Ramos (cell line): ENCODE measurements around the gene BCL7B.
"Not testable (repeated sequence)": the region's sequence is repeated elsewhere in the genome, so short reads cannot be mapped to it uniquely, and the experiment has no call there.

ENCODE experiments used
- in situ Hi-C: fragments of 300-500 bp; cut with MboI; formaldehyde crosslinking; loops from one replicate; pipeline ENCODE4 v1.14.3; 2022; ENCODE audit warnings: low sequenced_read_pairs; ENCODE audit not compliant: unreplicated experiment

The BCL7B gene

DNA sequence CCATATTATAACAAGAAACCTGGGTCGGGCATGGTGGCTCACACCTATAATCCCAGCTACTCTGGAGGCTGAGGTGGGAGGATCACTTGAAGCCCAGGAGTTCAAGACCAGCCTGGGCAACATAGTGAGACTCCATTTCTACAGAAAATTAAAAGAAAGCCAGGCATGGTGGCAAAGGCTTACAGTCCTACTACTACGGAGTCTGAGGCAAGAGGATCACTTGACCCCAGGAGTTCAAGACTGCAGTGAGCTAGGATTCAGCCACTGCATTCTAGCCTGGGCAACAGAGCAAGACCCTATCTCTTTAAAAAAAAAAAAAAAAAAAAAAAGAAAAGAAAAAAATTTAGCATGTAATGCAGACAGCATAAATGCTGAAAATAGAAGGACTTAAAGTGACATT lies 19.0 kb downstream of the BCL7B start:
- in situ Hi-C loops = not testable (repeated sequence)

DNA sequence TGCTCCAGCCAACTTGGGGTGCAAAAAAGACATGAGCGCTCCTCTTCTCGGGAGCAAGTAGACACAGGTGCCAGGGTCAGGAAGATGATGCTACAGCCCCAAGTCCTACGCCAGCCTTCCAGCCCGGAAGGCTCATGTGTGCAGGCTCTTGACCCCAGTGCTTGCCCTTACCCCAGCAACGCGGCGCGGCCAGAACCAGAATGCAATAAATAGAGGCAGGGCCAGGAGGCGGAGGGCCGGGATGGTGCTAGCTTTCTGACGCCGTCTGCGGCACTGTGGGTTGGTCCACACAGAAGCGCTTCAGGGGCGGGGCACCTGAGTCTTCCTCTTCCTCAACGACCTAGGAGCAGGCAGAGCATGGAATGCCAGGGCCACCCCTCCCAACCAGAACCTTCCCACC lies 20.4 kb downstream of the BCL7B start:
- in situ Hi-C loops = no loop called here

DNA sequence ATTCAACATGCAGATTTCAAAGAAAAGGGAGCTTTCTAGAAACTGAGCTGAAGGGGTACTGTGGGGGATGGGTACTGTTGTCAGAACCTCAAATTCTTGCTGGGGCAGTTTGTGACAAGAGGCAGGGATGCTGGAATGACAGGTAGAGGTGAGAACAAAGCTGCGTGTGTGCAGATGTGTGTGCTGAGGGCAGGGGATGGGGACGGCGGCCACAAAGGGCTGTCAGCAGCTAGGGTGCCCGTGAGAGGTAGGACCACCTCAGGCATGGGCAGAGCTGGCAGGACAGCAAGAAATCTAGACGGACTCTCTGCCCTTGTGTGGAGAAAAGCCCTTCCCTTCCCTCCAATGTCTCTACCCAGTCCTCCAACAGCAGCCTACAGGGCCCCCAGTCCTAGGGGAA lies 21.0 kb downstream of the BCL7B start:
- in situ Hi-C loops = no loop called here

DNA sequence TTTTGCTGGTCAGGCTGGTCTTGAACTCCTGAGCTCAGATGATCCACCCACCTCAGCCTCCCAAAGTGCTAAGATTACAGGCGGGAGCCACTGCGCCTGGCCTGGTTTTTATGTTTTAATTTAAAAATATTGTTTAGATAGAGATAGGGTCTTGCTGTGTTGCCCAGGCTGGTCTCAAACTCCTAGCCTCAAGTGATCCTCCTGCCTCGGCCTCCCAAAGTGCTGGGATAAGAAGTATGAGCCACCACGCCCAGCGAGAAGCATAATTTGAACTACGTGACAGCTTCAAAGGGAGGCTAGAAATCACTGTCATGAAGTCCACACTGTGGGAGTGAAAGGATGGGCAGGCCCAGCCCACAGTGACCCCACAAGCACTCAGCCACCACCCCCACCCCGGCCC lies 21.6 kb downstream of the BCL7B start:
- in situ Hi-C loops = not testable (repeated sequence)

DNA sequence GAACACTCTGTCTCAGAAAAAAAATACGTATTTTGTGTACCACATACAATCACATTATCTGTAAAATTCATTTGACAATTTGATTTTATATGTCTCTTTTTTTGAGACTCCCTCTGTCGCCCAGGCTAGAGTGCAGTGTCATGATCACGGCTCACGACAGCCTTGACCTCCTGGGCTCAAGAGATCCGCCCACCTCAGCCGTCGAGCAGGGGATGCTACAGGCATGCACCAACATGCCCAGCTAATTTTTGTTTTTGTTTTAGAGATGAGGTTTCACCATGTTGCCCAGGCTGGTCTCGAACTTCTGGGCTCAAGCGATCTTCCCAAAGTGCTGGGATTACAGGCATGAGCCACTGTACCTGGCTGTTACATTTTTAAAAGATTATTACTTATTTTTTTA lies 23.7 kb downstream of the BCL7B start:
- in situ Hi-C loops = no loop called here

DNA sequence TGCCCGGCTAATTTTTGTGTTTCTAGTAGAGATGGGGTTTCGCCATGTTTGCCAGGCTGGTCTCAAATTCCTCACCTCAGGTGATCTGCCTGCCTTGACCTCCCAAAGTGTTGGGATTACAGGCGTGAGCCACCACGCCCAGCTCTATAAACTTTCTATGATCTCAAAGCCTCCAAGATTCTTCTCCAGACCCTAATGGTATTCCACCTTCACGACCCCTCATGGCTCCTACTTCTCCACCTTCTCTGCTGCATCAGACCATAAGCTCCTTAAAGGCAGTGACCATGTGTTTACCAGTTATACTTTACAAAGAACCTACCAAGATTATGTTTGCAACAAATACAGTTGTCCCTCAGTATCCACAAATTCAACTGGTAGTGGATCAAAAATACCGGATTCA lies 25.3 kb downstream of the BCL7B start:
- in situ Hi-C loops = no loop called here

DNA sequence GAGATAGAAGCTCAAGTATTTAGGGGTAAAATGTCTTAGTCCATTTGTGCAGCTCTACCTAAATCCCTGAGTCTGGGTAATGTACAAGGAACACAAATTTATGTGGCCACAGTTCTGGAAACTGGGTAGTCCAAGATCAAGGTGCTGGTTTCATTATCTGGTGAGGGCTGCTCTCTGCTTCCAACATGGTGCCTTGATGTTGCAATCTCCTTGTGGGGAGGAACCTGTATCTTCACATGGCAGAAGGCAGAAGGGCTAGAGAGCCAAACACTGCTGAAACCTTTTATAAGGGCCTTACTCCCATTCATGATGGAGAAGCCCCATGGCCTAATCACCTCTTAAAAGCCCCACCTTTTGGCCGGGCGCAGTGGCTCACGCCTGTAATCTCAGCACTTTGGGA lies 26.7 kb downstream of the BCL7B start:
- in situ Hi-C loops = no loop called here

DNA sequence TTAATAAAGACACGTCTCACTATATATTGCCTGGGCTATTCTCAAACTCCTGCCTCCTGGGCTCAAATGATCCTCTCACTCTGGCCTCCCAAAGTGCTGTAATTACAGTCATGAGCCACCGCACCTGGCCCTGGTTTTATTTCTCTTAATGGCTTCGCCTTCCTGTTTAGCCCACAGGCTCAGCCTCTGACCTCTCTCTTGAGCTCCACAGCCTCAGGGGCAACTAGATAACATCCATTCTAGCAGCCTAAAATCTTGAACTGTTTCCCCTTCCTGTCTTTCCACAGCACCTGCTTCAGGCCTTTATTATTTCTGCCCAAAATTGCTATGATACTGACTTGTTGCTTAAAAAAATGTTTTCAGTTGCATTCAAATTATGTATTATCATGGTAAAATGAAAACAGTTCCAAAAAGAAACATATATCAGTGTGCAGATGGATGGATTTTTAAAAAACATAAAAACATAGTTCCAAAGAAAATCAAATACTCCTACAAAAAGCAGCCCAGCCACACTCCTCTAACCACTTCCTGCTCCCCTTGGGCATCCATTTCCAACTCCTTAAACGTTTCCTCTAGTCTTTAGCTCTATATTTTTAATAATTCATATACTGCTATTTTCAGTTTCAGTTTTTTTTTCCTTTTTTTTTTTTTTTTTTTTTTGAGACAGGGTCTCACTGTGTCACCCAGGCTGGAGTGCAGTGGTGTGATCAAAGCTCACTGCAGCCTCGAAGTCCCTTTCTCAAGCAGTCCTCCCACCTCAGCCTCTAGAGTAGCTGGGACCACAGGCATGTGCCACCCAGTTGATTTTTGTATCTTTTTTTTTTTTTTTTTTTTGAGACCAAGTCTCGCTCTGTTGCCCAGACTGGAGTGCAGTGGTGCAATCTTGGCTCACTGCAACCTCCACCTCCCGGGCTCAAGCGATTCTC lies 30.3 kb downstream of the BCL7B start:
- in situ Hi-C loops = no loop called here

DNA sequence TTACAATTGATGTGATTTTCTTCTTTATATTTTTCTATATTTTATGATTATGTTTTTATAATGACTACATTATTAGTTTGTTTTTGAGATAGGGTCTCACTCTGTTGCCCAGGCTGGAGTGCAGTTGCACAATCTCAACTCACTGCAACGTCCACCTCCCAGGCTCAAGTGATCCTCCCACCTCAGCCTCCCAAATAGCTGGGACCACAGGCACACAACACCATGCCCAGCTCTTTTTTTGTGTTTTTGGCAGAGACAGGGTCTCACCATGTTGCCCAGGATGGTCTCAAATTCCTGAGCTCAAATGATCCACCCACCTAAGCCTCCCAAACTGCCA lies 31.4 kb downstream of the BCL7B start:
- in situ Hi-C loops = not testable (repeated sequence)

DNA sequence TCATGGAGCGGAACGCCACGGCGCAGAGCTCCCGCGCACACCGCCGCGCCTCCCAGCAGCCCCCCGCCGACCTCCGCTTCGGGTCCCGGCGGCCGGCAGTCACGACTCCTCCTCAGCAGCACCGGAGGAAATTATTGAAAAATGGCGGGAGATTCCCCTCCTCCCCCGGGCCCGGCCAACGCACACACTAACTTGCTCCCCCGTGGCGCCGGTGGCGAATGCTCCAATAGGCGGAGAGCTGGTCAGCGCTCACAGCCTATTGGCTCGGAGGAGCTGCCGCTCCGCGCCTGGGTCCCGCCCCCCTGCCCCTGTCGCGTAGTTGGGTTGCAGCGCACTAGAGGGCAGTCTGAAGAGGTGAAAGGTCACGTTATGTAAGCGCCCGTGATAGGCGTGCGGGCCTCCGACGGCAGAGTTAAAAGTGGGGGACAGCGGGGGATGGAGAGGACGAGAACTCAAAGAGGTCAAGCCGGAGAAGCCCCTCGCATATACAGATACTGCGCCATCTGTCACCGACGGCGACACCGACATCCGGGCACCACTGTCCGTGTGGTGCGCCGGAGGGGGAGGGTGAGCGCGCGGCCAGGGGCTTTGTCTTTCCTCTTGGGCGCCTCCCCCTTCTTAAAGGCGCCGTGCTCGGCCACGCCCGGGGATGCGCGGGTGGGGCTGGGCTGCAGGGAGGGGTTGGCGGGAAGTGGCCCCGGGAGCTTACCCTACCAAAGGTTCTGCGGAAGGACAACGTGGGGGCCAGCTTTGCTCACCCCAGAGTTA lies 35.2 kb downstream of the BCL7B start, which contains the start of gene BAZ1B:
Gene BAZ1B (minus strand): TSS at position 189 of the 768 bp plus-strand sequence. CDS start 360 bp downstream, outside the sequence.
- in situ Hi-C loops = no loop called here

DNA sequence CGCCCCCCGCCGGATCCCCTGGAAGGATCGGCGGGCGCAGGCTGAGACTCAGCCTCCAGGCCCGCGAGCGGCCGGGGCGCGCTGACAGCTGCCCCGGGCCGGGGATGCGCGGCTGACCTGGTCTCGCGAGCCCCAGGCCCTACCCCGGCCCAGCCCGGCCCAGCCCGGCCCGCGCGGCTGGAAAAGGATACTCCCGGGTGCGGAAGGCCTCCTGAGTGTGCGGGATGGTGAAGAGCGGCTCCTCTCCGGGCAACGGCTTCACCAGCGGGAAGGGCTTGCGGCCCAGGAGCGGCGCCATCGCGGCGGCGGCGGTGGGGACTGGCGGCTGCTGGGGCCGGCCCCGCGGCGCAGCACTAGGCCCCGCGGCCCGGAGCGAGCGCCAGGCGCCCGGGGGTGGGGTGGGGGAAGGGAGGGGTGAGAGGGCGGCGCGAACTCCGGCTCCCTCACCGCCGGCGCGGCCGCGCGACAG lies 35.8 kb downstream of the BCL7B start:
- in situ Hi-C loops = no loop called here

DNA sequence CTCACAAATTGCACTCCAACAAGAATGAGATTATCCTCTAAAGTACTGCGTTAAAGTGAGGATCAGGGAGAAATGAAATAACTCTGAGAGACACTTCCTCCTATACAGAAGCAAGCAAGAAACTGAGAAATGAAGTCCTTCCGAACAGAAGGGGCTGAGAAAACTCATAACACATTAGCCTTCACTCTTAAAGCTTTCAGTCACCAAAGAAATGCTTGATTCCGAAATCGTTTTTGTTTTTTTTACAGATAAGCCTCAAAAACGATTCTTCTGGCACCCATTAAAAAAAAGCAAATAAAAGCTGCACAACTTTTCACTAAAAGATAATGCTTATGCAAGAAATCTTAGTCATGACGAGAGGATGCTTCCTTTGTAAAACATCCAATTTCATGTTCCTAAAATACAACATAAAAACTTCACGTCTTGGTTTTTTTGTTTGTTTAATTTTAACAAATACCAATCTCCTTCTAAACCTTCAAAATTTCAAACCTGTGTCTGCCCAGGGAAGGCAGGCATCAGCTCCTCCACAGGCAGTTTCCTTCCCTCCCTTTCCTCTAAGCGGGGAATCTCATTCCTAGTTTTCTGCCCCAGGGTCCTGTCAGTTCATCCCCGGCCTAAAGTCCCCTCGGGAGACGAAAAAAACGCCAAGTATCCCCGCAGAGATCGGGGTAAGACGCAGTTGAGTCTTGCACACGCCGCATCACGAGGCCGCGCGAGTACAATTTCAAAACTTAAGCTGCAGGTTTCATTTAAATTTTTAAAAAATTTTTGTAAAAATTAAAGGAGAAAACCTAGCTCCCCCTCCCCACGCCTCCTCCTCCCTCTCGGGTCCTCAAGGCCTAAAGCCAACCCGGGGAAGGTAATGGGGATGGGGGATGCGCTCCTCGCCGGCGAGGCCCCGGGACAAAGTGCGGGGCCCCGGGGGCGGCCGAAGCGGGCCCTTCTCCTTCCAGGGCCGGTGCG lies 36.5 kb downstream of the BCL7B start:
- in situ Hi-C loops = no loop called here

DNA sequence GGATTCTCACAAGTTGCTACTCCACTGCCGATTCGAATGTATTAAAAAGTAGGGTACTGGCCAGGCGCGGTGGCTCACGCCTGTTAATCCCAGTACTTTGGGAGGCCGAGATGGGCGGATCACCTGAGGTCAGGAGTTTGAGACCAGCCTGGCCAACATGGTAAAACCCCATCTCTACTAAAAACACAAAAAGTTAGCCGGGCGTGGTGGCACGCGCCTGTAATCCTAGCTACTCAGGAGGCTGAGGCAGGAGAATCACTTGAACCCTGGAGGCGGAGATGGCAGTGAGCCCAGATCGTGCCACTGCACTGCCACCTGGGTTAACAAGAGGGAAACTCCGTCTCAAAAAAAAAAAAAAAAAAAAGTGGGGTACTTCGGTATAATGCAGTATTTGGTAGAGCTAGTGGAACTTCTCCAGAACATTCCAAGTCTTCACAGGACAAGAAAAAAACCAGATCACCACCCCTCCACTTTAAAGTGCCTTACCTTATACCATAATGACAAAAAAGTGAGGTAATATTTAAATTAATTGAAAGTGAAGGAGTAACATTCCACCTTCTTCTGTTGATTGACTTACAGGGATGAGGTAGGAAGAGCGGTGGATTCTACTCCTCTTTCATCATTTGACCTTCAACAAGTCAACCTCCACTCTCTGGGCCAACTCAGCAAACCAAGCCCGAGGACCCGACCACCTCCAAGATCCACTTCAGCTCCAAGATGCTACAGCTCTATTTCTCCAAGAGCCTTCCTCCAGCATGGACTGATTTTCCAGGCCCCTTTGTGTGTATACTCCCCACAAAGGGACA lies 37.4 kb downstream of the BCL7B start:
- in situ Hi-C loops = no loop called here

DNA sequence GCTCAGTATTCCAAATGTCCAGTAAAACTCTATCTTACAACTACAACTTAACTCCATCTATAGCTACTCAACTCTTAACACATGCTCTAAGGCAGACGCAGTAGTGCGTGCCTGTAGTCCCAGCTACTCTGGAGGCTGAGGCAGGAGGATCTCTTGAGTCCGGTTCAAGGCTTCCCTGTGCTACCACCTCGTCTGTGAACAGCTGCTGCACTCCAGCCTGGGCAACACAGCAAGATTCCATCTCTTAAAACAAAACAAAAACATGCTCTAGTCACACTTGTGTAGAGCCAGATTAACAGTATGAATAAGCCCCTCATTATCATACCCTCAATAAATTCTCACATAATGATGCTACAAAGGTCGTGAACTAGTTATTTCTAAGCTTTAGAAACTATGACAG lies 39.0 kb downstream of the BCL7B start:
- in situ Hi-C loops = no loop called here

DNA sequence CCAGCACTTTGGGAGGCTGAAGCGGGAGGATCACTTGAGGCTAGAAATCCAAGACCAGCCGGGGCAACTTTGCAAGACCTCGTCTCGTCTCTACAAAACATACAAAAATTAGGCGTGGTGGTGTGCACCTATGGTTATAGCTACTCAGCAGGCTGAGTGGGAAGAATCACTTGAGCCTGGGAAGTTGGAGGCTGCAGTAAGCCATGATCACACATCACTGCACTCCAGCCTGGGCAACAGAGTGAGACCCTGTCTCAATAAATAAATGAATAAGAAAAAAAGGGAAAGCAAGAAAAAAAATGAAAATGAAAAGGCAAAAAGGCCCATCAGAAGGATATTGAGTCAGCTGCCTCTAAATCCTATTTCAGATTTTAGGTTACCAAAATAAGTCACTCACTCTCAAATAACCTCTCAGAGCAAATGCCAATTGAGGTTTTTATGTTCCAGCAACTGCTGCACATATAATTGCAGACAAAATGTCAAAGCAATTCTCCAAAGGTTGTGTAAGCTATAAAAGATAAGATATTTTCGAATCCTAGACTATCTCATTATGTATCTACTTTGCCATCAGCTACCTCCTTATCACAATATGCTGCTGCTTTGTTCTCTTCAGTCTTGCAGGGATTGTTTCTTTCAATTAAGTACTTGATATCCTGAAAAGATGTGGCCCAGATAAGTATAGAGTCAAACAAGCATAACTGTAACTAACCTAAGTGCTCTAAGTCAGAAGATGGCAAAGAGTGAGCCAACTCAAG lies 40.1 kb downstream of the BCL7B start:
- in situ Hi-C loops = no loop called here

DNA sequence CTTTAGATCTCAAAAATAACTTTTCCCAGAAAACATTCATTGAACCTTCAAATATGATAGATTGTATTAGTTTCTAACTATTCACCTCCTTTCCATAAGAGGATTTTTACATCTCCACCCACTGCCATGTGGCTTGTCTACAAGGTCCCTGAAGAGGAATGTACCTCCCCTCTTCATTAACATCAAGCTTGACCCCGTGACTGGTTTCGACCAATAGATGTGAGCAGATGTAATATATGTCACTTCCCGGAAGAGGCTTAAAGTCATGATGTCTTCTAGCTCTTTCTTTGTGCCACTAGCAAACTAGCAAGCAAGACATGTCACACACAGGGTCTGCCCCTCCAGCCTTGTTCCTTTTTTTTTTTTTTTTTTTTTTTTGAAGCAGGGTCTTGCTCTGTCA lies 42.3 kb downstream of the BCL7B start:
- in situ Hi-C loops = no loop called here

DNA sequence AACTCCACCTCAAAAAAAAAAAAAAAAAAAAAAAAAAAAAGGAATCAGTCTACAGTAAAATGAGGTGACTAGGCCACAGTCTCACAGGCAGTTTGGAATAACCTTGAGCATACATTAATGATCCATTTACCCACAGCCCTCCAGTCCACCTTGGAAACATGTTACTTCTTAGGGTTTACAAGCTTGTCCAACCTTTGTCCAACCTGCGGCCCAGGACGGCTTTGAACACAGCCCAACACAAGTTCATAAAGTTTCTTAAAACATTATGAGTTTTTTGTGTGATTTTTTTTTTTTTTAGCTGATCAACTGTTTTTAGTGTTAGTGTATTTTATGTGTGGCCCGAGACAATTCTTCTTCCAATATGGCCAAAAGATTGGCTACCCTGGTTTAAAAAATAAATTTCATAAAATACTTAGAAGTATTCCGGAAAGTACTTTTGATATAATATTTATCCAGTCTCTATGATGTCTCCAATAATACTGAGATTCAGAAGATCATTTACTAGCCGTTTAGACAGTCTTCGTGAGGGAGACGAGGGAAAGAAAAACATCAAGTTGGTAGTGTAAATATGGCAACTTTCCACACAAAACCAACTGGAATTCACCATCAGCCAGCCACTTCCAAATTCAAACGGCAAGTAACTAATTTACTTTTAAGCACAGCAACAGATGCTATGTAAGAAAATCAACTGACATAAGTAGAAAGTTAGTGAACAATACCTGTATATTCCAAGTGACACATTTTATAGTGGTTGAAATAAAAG lies 45.3 kb downstream of the BCL7B start:
- in situ Hi-C loops = no loop called here

DNA sequence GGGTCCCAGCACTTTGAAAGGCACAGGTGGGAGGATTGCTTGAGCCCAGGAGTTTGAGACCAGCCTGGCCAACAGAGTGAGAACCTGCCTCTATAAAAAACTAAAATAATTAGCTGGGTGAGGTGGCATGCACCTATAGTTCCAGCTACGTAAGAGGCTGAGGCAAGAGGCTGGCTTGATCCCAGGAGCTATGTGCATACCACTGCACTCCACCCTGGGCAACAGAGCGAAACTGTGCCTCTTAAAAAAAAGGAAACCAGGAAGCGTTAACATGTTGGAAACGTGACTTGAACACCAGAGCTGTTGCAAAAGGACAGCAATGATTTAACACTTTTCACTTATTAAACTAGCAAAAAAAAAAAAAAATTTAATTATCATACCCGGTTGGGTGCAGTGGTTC lies 48.0 kb downstream of the BCL7B start:
- in situ Hi-C loops = no loop called here
